Small intestine (tissue), 7 donors: Measurements from ENCODE around the gene CSNK2A2. TPM values are rescaled to one million over a fixed set of nuclear protein-coding genes. Genes with fewer than 3 reads are reported as not detected.

Experiments used
- DNase-seq, 2 donors: peaks; one replicate each; pipeline versions ENCODE4 v3.0.0 to v3.0.0-alpha.2; 2013
- FAIRE-seq: peaks from 2 replicates; lab custom pipeline; 2012; peaks lifted over from hg19 to GRCh38; lab: Jason Lieb, UNC
- H3K27ac ChIP-seq, 3 donors: one replicate each; pipeline ENCODE4 v1.5.1; 2013; ENCODE audit warnings: low read length in 2 of 3, mild to moderate bottlenecking in 2 of 3, control low read depth in 1 of 3, inconsistent platforms in 1 of 3, low read depth in 1 of 3, moderate library complexity in 1 of 3
- H3K27me3 ChIP-seq, 3 donors: one replicate each; pipeline ENCODE4 v1.6.1; 2013; ENCODE audit warnings: low read length in 3 of 3, inconsistent platforms in 1 of 3; ENCODE audit not compliant: control insufficient read depth in 3 of 3, insufficient read depth in 3 of 3
- H3K36me3 ChIP-seq, 3 donors: one replicate each; pipeline ENCODE4 v1.6.1; 2013; ENCODE audit warnings: low read length in 3 of 3, inconsistent platforms in 1 of 3, low read depth in 1 of 3, mild to moderate bottlenecking in 1 of 3, moderate library complexity in 1 of 3; ENCODE audit not compliant: control insufficient read depth in 3 of 3, insufficient read depth in 2 of 3
- H3K4me1 ChIP-seq, 3 donors: one replicate each; pipeline ENCODE4 v1.6.1; 2013; ENCODE audit warnings: low read length in 2 of 3, inconsistent platforms in 1 of 3, low read depth in 1 of 3, mild to moderate bottlenecking in 1 of 3, moderate library complexity in 1 of 3; ENCODE audit not compliant: control insufficient read depth in 3 of 3, insufficient read depth in 2 of 3
- H3K4me3 ChIP-seq, 3 donors: one replicate each; pipeline ENCODE4 v1.5.1; 2013; ENCODE audit warnings: low read length in 3 of 3, control low read depth in 1 of 3, inconsistent platforms in 1 of 3, low read depth in 1 of 3, mild to moderate bottlenecking in 1 of 3, moderate library complexity in 1 of 3
- H3K9me3 ChIP-seq, 2 donors: one replicate each; pipeline ENCODE4 v1.6.1; 2013; ENCODE audit warnings: low read depth in 1 of 2, low read length in 1 of 2; ENCODE audit not compliant: control insufficient read depth in 2 of 2, insufficient read depth in 1 of 2
- WGBS, 3 donors: extraction: QIAGEN DNeasy Blood & Tissue Kit; methylation state at CpG; one replicate each; pipeline ENCODE4 v1.1.7; 2013; 5-methylcytosine and 5-hydroxymethylcytosine counted together
- polyA plus RNA-seq, 4 donors: library from polyadenylated mRNA; stranded (reverse) in 3 of 4; unstranded in 1 of 4; fragments of 200-250 nt in 3 of 4; fragments of 120-200 nt in 1 of 4; gene quantifications; one replicate each; pipeline versions ENCODE4 v1.2.1 to v1.2.3, GENCODE V29; 2013
- donor health status: healthy with polysubstance abuse.
- donor health status: control.
- donor health status: control.
- donor health status: Bipolar disorder and iron deficiency.
- donor health status: healthy.

The CSNK2A2 gene
- polyA plus RNA-seq, 4 donors: 15.0 to 49.3 (median 20.1) TPM

DNA sequence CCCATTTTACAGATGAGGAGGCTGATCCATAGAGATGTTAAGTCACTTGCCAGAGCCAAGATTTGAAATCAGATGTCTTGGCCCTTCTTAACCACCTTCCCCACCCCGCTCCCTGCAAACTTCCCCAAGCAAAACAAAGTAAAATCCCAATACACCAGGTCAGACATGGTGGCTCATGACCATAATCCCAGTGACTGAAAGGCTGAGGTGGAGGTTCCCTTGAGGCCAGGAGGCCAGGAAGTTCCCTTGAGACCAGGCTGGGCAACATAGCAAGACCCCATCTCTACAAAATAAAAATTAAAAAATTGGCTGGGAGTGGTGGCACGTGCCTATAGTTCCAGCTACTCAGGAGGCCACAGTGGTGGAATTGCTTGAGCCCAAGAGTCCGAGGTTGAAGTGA is 28.9 kb upstream of the CSNK2A2 start:
- no peaks in the 10 kb centered on the region for H3K36me3 ChIP-seq
- DNase-seq: no peak
- no peaks in the 10 kb centered on the region for H3K4me1 ChIP-seq
- H3K27me3 ChIP-seq: no peaks in the 10 kb centered on the region
- H3K4me3 ChIP-seq: no peak overlapping the region
- H3K9me3 ChIP-seq: no peaks in the 10 kb centered on the region
- no peak for FAIRE-seq
- 82 to 93% (median 89%) methylated on average over 3 of the region's 3 CpGs for WGBS, 3 donors
- H3K27ac ChIP-seq: no peak overlapping the region

DNA sequence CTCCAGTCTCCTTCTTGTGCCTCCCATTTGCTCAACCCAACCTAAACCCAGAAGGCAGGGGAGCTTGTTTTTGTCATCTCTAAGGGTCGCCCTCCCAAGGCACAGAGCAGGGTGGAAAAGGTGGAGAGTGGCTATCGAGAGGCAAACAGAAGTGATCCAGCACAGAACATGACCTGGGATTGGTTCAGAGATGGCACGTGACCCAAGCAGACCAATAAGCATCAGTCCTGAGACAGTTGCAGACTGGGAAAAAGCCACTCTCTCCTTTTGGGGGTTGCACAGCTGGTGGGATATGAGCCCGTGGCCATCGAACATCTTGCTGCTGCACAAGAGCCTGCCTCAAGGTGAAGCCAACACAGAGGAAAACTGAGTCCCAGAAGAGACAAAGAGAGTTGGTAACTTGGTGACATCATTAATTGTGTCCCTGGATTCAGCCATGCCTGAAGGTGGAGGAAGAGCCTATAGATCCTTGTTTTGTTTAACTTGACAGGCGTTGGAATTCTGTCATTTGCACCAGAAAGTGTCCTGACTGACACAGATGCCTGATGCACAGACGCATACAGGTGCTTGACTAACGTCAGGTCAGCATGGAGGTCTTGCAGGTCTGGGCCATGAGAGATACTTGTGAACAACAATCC is 28.2 kb upstream of the CSNK2A2 start:
- Histone ChIP-seq H3K9me3 (no peaks in the 10 kb centered on the region), H3K4me3 (no peak overlapping the region), H3K27me3 (no peaks in the 10 kb centered on the region), H3K27ac (no peak overlapping the region), H3K36me3 (no peaks in the 10 kb centered on the region), H3K4me1 (no peaks in the 10 kb centered on the region)
- FAIRE-seq: no peak
- DNase-seq: no peak
- WGBS, 3 donors: 78 to 82% (median 79%) methylated on average over 8 of the region's 8 CpGs

DNA sequence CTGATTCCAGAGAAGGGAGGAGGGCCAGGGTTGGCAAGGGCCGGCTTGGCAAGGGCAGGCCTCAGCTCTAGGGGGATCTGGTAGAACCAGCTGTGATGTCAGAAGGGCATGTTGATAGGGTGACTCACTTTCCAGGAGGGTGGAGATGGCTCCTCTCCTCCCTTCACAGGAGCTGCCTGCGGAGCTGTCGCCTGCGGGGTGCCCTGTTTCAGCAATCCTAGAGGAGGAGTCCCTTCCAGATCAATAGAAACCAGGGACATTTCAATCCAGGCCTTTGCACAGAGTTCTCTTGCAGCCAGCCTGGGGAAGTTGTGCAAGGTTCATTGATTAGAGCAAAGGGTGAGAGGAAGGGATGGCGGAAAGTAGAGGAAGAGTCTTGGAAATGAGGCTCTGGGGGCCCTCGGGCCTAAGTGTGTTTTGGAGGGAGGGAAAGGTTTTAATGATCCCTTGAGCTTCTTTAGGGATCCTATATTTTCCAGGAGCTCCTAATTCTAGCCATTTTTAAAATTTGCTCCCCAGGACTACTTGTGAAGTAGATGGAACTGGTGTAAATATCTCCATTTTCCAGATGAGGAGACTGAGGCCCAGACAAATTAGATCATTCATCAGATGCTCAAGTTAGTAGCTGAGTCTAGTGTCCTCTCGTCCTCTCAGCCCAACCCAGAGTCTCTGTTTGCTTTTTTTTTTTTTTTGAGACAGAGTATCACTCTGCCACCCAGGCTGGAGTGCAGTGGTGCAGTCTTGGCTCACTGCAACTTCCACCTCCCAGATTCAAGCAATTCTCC is 24.8 kb upstream of the CSNK2A2 start:
- Histone ChIP-seq H3K4me1 (no peaks in the 10 kb centered on the region), H3K9me3 (no peaks in the 10 kb centered on the region), H3K27me3 (no peaks in the 10 kb centered on the region), H3K36me3 (no peaks in the 10 kb centered on the region), H3K27ac (no peak overlapping the region), H3K4me3 (no peak overlapping the region)
- FAIRE-seq: no peak
- 81 to 83% (median 82%) methylated on average over 7 of the region's 7 CpGs for WGBS, 3 donors
- DNase-seq: no peak

DNA sequence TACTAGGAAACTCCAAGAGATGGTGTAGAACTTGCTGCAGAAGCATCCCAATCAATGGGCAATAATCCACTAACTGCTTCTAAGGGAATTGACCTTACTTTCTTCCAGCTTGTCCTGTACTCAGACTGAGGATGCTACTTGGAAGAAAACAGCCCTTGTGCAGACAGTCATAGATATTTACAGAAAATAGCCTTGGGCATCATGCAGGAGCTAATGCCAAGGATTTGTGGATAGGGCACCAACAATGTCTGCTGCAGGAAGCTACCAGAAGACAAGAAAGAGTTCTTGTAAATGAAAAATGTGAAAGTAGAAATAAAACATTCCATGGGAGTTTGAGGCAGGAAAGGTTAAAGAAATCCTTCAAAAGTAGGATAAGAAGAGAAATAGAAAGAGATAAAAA is 21.5 kb upstream of the CSNK2A2 start:
- Histone ChIP-seq H3K27ac (no peak overlapping the region), H3K9me3 (no peaks in the 10 kb centered on the region), H3K4me3 (no peak overlapping the region), H3K36me3 (no peaks in the 10 kb centered on the region), H3K27me3 (peaks cover 0 to 2% (median 0%) of the 10 kb centered on the region in 3 donors), H3K4me1 (no peaks in the 10 kb centered on the region)
- DNase-seq (no peak), FAIRE-seq (no peak)

DNA sequence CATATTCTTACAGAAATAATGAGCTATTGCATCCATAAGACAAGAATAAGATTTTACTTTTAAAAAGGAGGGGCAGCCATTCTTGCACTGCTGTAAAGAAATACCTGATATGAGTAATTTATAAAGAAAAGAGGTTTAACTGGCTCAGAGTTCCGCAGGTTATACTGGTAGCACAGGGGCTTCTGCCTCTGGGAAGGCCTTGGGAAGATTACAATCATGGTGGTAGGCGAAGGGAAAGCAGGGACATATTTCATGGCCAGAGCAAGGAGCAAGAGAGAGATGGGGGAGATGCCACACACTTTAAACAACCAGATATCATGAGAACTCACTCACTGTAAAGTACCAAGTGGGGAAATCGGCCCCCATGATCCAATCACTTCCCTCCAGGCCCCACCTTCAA is 20.9 kb upstream of the CSNK2A2 start:
- Histone ChIP-seq H3K36me3 (no peaks in the 10 kb centered on the region), H3K27ac (no peak overlapping the region), H3K9me3 (no peaks in the 10 kb centered on the region), H3K4me3 (no peak overlapping the region), H3K27me3 (peaks cover 0 to 2% (median 0%) of the 10 kb centered on the region in 3 donors), H3K4me1 (no peaks in the 10 kb centered on the region)
- WGBS, 3 donors: 24 to 38% (median 29%) methylated on average over 3 of the region's 3 CpGs
- FAIRE-seq (no peak), DNase-seq (no peak)

DNA sequence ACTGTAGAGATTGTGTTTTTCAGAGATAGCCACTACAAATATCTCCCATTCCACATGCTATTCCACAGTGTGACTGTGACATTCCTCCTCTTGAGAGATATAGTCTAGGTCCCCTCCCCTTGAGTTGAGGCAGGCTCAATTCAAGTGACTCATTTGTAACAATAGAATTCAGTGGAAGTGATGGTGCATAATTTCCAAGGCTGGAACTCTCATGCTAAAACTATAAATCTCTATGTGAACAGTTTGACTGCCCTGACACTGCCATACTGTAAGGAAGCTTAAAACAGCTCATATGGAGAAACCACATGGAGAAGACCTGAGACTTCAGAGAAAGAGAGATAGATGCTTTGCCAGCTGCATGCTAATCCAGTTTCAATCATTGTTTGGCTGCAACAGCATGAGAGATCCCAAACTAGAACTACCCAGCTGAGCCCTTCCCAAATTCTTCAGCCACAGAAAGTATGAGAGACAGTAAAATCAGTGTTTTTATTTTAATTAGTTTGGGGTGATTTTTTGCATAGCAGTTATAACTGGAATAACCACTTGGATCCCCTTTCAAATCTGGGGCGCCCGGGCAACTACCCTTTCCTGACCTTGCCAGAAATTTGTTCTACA is 19.5 kb upstream of the CSNK2A2 start:
- FAIRE-seq: no peak
- WGBS, 3 donors: 31 to 42% (median 39%) methylated on average over 2 of the region's 2 CpGs
- Histone ChIP-seq H3K4me1 (no peaks in the 10 kb centered on the region), H3K4me3 (no peak overlapping the region), H3K36me3 (no peaks in the 10 kb centered on the region), H3K27me3 (peaks cover 0 to 2% (median 0%) of the 10 kb centered on the region in 3 donors), H3K27ac (no peak overlapping the region), H3K9me3 (no peaks in the 10 kb centered on the region)
- DNase-seq: no peak

DNA sequence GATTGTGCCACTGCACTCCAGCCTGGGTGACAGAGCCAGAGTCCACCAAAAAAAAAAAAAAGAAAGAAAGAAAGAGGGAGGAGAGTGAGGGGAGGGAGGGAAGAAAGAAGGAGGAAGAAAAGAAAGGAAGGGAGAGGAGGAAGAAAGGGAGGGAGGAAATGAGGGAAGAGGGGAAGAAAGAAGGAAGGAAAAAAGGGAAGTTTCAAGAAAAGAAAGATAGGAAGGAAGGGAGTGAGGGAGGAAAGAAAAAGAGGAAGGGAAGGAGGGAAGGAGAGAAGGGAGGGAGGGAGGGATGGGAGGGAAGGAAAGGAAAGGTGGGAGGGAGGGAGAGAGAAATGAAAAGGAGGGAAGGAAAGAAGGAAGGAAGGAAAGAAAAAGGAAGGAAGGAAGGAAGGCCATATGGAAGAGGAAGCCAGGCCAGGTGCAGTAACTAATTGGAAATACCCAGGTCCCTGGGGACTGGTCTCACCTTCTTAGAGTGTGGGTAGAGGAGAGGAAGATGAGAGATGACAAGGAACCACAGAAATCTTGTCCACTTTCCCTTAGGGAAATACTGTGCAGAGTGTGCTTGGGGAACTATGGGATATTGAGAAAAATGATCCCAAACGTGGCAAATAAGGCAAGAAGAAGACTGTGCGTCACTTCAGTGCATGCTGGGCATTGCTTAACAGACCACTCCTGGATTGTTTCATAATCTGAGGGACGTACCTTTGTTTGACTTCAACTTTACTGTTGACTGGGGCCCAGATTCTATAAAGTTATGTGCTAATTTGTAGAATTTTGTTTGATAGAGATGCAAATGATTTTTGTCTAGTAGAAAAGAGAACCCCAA is 15.1 kb upstream of the CSNK2A2 start:
- no peak for DNase-seq
- Histone ChIP-seq H3K9me3 (no peaks in the 10 kb centered on the region), H3K36me3 (no peaks in the 10 kb centered on the region), H3K4me1 (no peaks in the 10 kb centered on the region), H3K27me3 (peaks cover 0 to 2% (median 0%) of the 10 kb centered on the region in 3 donors), H3K27ac (no peak overlapping the region), H3K4me3 (no peak overlapping the region)
- FAIRE-seq: no peak
- WGBS, 3 donors: 52 to 61% (median 58%) methylated on average over 3 of the region's 3 CpGs

DNA sequence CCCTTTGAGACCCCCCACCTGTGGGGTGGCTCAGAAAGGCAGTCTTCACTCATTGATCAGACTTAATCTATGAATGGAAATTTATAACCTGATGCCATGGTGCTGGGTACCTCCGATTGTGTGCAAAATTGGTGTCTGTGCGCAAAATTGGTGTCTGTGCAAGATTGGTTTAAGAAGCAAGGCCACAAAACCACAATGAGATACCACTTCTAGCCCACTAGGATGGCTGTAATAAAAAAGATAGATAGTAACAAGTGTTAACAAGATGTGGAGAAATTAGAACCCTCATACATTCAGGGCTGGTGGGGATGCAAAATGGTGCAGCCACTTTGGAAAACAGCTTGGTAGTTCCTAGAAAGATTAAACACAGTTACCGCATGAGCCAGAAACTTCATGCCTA is 13.9 kb upstream of the CSNK2A2 start:
- FAIRE-seq: no peak
- no peaks in the 10 kb centered on the region for H3K9me3 ChIP-seq

More for the DNA sequence above, 13.9 kb upstream of the CSNK2A2 start:
- no peak for DNase-seq
- H3K27me3 ChIP-seq: peaks cover 0 to 2% (median 0%) of the 10 kb centered on the region in 3 donors
- H3K4me3 ChIP-seq: no peak overlapping the region
- H3K4me1 ChIP-seq: no peaks in the 10 kb centered on the region
- H3K36me3 ChIP-seq: no peaks in the 10 kb centered on the region
- 58 to 60% (median 59%) methylated on average over 3 of the region's 3 CpGs for WGBS, 3 donors
- H3K27ac ChIP-seq: no peak overlapping the region
